ENCODE data around the gene SPOP. TPM values are rescaled to one million over a fixed set of nuclear protein-coding genes. Genes with fewer than 3 reads are reported as not detected.

Gene SPOP
- total and polyA plus RNA-seq, 12 donors = 39.8 to 79.9 (median 65.8) TPM

DNA sequence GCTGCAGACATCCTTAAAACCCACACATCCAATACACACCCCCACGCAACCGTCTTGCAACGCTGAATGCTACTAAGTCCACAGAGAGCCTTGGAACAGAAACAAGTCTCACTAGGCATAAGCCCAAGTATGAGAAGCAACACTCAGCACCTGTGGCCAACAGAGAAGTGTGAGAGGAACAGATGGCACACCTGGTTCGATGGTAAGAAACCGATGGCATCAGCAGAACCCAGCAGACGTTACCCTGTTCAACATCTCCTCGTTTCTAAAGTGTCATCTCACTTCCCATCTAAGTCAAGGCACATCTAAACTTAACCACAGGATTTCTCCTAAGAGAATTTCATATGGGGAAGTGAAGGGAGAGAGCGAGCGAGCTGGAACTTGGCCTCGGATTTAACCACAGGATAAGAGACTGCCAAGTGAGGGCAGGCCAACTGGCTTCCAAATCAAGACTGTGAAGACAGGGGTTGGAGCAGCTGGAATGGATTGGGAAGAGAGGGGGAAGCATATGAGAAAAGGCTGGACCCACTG lies 61.2 kb downstream of the SPOP start:
- DNase-seq (peak; percentile 65 to 74), ATAC-seq (peak; percentile 81 to 92 (median 84))
- Histone ChIP-seq H3K27me3 (no peaks in the 10 kb centered on the region), H3K36me3 (peaks cover 0 to 90% (median 26%) of the 10 kb centered on the region in 9 donors), H3K9me3 (no peaks in the 10 kb centered on the region), H3K4me3 (peak overlapping the region in 1 of 10 donors; percentile 3), H3K4me1 (peaks cover 4 to 70% (median 42%) of the 10 kb centered on the region in 9 donors), H3K27ac (peak overlapping the region in 9 of 10 donors; percentile 2 to 70 (median 59))
- WGBS, 2 donors = 21 to 37% methylated on average over 10 of the region's 10 CpGs
- TF ChIP-seq, protein P1, sequence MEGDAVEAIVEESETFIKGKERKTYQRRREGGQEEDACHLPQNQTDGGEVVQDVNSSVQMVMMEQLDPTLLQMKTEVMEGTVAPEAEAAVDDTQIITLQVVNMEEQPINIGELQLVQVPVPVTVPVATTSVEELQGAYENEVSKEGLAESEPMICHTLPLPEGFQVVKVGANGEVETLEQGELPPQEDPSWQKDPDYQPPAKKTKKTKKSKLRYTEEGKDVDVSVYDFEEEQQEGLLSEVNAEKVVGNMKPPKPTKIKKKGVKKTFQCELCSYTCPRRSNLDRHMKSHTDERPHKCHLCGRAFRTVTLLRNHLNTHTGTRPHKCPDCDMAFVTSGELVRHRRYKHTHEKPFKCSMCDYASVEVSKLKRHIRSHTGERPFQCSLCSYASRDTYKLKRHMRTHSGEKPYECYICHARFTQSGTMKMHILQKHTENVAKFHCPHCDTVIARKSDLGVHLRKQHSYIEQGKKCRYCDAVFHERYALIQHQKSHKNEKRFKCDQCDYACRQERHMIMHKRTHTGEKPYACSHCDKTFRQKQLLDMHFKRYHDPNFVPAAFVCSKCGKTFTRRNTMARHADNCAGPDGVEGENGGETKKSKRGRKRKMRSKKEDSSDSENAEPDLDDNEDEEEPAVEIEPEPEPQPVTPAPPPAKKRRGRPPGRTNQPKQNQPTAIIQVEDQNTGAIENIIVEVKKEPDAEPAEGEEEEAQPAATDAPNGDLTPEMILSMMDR (IDR thresholded peaks at IDR 0.05) = no peak
- intact Hi-C loops (cut with DNase I) = loop anchor here in 6 of 10 donors (2.0 to 10.0 kb wide), 5 partner anchors 39 to 76 kb away; partner anchors contain the start of genes SPOP (in 3 of the 6) and NXPH3 (in 2 of the 6)

DNA sequence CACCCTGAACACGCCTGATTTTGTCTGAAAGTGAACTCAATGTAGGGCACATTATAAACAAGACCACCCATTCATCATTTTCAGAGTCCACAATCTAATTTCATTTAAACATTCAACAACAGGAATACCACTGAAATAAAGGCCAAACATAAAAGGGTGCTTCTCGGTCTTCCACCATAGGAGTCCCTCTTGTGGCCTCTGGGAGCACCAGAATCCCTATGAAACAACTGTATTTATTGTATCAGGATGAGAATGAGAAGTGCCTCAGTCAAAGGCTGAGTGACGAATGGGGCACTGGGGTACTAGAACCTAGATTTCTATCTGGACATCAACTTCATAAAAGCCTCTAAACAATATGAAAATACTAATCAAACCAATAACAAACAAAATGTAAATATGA lies 61.8 kb downstream of the SPOP start:
- Histone ChIP-seq H3K4me3 (no peak overlapping the region), H3K27ac (peak overlapping the region in 9 of 10 donors; percentile 2 to 70 (median 59)), H3K4me1 (peaks cover 4 to 70% (median 45%) of the 10 kb centered on the region in 9 donors), H3K9me3 (no peaks in the 10 kb centered on the region), H3K27me3 (no peaks in the 10 kb centered on the region), H3K36me3 (peaks cover 0 to 89% (median 23%) of the 10 kb centered on the region in 9 donors)
- TF ChIP-seq, protein P1 (IDR thresholded peaks at IDR 0.05) = peak in 7 of 9 donors; percentile 22 to 48 (median 33)
- peak in 4 of 8 donors; percentile 39 to 60 (median 52) for ATAC-seq
- intact Hi-C loops (cut with DNase I) = loop anchor here in 6 of 10 donors (2.0 to 10.0 kb wide), 5 partner anchors 39 to 76 kb away; partner anchors contain the start of genes SPOP (in 3 of the 6) and NXPH3 (in 2 of the 6)
- WGBS, 2 donors = 54 to 58% methylated on average over 3 of the region's 3 CpGs
- no peak for DNase-seq

DNA sequence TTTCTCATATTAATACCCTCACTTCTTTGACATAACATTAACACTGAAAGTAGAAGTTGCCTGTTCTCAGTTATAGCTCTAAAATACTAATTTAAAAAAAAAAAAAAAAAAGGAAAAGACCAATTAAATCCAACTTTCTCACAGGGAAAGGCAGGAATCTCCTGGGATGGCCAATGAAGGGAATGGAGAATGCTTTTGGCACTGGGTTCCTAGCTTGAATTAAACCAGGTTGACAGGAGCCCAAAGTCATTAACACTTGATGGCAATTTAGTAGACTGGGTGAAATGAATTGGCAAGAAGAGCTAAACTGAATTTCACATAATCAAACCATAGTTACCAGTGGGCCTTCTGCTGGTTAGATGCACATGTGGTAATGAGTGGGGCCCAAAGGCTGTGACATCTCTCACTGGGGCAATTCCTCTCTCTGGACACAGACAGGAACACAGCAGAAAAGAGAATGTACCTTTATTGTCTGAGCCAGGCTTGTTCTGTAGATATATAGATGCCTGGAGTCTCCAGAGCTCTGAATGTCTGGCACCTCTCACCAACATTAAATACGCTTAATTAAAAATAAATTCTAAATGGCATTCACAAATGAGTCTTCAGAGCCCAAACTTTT lies 64.6 kb downstream of the SPOP start:
- WGBS, 2 donors = 97 to 100% methylated on average over 1 of the region's 1 CpG
- H3K27me3 ChIP-seq = no peaks in the 10 kb centered on the region
- TF ChIP-seq, protein P1 (IDR thresholded peaks at IDR 0.05) = no peak
- ATAC-seq (no peak), DNase-seq (no peak)
- H3K4me1 ChIP-seq = peaks cover 4 to 66% (median 49%) of the 10 kb centered on the region in 9 donors
- no peaks in the 10 kb centered on the region for H3K9me3 ChIP-seq
- intact Hi-C loops (cut with DNase I) = loop anchor here in 4 of 10 donors (5.0 to 10.0 kb wide), 2 partner anchors 36 to 62 kb away; partner anchors contain the start of genes SPOP (in 3 of the 4) and NXPH3 (in 2 of the 4)
- H3K27ac ChIP-seq = peak overlapping the region in 3 of 10 donors; percentile 2 to 36 (median 30)
- no peak overlapping the region for H3K4me3 ChIP-seq
- peaks cover 0 to 89% (median 30%) of the 10 kb centered on the region in 9 donors for H3K36me3 ChIP-seq

DNA sequence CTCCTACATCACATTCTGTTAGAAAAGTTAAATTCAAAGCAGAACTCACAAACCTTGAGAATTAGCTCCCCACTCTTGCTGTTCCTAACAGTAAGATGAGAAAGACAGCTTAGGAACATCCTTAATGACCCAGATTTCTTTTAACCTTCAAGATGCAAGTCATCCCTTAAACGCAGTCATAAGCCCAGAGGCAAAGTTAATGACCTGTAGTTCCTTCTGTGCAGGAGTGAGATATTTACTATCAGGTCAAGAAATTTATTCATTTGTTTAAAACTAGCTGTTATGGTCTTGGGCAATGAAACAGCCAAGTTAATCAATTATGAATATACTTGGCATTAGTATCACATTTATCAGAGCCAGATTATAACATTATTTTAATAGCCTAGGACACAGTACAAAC lies 65.2 kb downstream of the SPOP start:
- Histone ChIP-seq H3K36me3 (peaks cover 0 to 89% (median 29%) of the 10 kb centered on the region in 9 donors), H3K27me3 (no peaks in the 10 kb centered on the region), H3K9me3 (no peaks in the 10 kb centered on the region), H3K4me3 (no peak overlapping the region), H3K27ac (peak overlapping the region in 2 of 10 donors; percentile 2 to 36), H3K4me1 (peaks cover 4 to 60% (median 43%) of the 10 kb centered on the region in 9 donors)
- no peak for ATAC-seq
- DNase-seq = no peak
- 81 to 83% methylated on average over 1 of the region's 1 CpG for WGBS, 2 donors
- TF ChIP-seq, protein P1 (IDR thresholded peaks at IDR 0.05) = no peak
- intact Hi-C loops (cut with DNase I) = loop anchor here in 4 of 10 donors (5.0 to 10.0 kb wide), 2 partner anchors 35 to 62 kb away; partner anchors contain the start of genes SPOP (in 3 of the 4) and NXPH3 (in 2 of the 4)
